ENCODE measurements around the gene NCKIPSD.

NCKIPSD gene

DNA sequence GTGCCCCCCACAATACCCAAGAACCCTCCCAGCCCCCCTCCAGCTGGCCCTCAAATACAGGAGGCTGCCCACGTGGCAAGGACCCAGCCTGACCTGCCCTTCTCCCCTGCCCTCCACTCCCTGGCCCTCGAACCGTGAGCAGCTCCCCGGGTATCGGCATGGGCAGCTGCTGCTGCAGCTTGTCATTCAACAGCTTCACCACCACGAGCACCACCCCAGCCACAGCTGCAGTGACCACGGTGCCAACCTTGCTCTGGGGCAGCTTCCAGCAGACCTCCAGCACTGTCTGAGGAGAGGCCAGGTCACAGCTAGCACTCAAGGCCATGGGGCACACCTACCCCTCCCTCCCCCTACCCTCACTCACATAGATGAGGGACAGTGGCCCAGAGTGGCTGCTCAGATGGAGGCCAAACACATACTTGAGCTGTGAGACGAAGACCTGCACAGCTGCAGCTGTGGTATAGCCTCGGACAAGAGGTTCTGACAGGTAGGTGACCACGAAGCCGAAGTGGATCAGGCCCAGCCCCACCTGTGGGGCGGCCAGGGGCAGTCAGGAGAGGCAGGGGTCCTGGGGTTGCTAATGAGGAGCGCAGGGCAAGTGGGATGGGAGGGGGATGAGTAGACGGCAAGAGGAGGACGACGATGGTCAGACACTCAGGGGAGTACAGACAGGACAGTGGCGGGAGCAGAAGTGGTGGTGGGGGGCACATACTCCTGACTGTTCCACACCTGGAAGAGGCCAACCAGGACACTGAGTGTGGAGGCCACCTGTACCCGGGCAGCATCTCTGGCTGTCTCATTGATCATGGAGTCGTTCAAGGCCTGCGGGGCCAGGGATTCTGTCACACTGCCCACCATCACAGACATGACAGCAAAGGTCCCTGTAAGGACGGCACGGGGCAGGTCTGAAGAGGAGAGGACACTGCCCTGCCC is 53.9 kb downstream of the NCKIPSD start:
- no peaks in the 10 kb centered on the region for H3K36me3 ChIP-seq (replicated peaks; ENCODE audit: insufficient read depth, low read length)
- H2AFZ ChIP-seq (ENCODE audit: low read length): no peak overlapping the region
- H3K9ac ChIP-seq (ENCODE audit: low read length): no peak overlapping the region
- no peaks in the 10 kb centered on the region for H3K9me2 ChIP-seq (replicated peaks; ENCODE audit: insufficient read depth, low read length)
- no peak overlapping the region for H3K4me3 ChIP-seq (ENCODE audit: low read length)
- peaks cover 12% of the 10 kb centered on the region; the same call in 1 of the 2 replicates for H3K4me1 ChIP-seq (ENCODE audit: low read length)
- H3K27me3 ChIP-seq (replicated peaks; ENCODE audit: insufficient read depth, low read length): no peaks in the 10 kb centered on the region
- no peaks in the 10 kb centered on the region for H3K9me3 ChIP-seq (replicated peaks; ENCODE audit: insufficient read depth, low read length)
- H4K20me1 ChIP-seq (ENCODE audit: insufficient read depth, low read length): no peaks in the 10 kb centered on the region
- H3K79me2 ChIP-seq (ENCODE audit: low read length): no peaks in the 10 kb centered on the region
- no peaks in the 10 kb centered on the region for H3F3A ChIP-seq (ENCODE audit: insufficient read depth, low read length)
- TF ChIP-seq EZH2 (optimal IDR thresholded peaks at IDR 0.05; ENCODE audit: low read depth, low read length): no peak
- TF ChIP-seq, protein P1, sequence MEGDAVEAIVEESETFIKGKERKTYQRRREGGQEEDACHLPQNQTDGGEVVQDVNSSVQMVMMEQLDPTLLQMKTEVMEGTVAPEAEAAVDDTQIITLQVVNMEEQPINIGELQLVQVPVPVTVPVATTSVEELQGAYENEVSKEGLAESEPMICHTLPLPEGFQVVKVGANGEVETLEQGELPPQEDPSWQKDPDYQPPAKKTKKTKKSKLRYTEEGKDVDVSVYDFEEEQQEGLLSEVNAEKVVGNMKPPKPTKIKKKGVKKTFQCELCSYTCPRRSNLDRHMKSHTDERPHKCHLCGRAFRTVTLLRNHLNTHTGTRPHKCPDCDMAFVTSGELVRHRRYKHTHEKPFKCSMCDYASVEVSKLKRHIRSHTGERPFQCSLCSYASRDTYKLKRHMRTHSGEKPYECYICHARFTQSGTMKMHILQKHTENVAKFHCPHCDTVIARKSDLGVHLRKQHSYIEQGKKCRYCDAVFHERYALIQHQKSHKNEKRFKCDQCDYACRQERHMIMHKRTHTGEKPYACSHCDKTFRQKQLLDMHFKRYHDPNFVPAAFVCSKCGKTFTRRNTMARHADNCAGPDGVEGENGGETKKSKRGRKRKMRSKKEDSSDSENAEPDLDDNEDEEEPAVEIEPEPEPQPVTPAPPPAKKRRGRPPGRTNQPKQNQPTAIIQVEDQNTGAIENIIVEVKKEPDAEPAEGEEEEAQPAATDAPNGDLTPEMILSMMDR (IDR thresholded peaks at IDR 0.05; ENCODE audit: low read length): no peak
- no peak for TF ChIP-seq EZH2phosphoT487 (IDR thresholded peaks at IDR 0.05; ENCODE audit: low read length)
- H3K27ac ChIP-seq (ENCODE audit: low read length): no peak overlapping the region
- no peak overlapping the region for H3K4me2 ChIP-seq (ENCODE audit: low read depth, low read length)
- DNase-seq: no peak

GRCh38 chr3:48630833-48631232 is 54.9 kb downstream of the NCKIPSD start:
- Histone ChIP-seq H4K20me1 (ENCODE audit: insufficient read depth, low read length) (no peaks in the 10 kb centered on the region), H3F3A (ENCODE audit: insufficient read depth, low read length) (no peaks in the 10 kb centered on the region), H3K9me3 (replicated peaks; ENCODE audit: insufficient read depth, low read length) (no peaks in the 10 kb centered on the region), H3K27me3 (replicated peaks; ENCODE audit: insufficient read depth, low read length) (no peaks in the 10 kb centered on the region), H3K9me2 (replicated peaks; ENCODE audit: insufficient read depth, low read length) (no peaks in the 10 kb centered on the region), H3K27ac (ENCODE audit: low read length) (no peak overlapping the region), H3K36me3 (replicated peaks; ENCODE audit: insufficient read depth, low read length) (no peaks in the 10 kb centered on the region), H3K4me2 (ENCODE audit: low read depth, low read length) (no peak overlapping the region), H2AFZ (ENCODE audit: low read length) (no peak overlapping the region), H3K79me2 (ENCODE audit: low read length) (no peaks in the 10 kb centered on the region), H3K4me3 (ENCODE audit: low read length) (no peak overlapping the region), H3K4me1 (ENCODE audit: low read length) (0 out of 2 replicates have a peak, but pooled peaks cover 5% of the 10 kb centered on the region), H3K9ac (ENCODE audit: low read length) (no peak overlapping the region)
- no peak for DNase-seq
- TF ChIP-seq, protein P1 (IDR thresholded peaks at IDR 0.05; ENCODE audit: low read length): no peak
- TF ChIP-seq EZH2 (optimal IDR thresholded peaks at IDR 0.05; ENCODE audit: low read depth, low read length) (no peak), EZH2phosphoT487 (IDR thresholded peaks at IDR 0.05; ENCODE audit: low read length) (no peak)

GRCh38 chr3:48630407-48630806 is 55.3 kb downstream of the NCKIPSD start:
- DNase-seq: no peak
- Histone ChIP-seq H3K36me3 (replicated peaks; ENCODE audit: insufficient read depth, low read length) (no peaks in the 10 kb centered on the region), H4K20me1 (ENCODE audit: insufficient read depth, low read length) (no peaks in the 10 kb centered on the region), H3K9me3 (replicated peaks; ENCODE audit: insufficient read depth, low read length) (no peaks in the 10 kb centered on the region), H3K79me2 (ENCODE audit: low read length) (no peaks in the 10 kb centered on the region), H3K4me2 (ENCODE audit: low read depth, low read length) (no peak overlapping the region), H3K4me3 (ENCODE audit: low read length) (no peak overlapping the region), H3F3A (ENCODE audit: insufficient read depth, low read length) (no peaks in the 10 kb centered on the region), H3K9ac (ENCODE audit: low read length) (no peak overlapping the region), H3K27me3 (replicated peaks; ENCODE audit: insufficient read depth, low read length) (no peaks in the 10 kb centered on the region), H3K4me1 (ENCODE audit: low read length) (0 out of 2 replicates have a peak, but pooled peaks cover 5% of the 10 kb centered on the region), H2AFZ (ENCODE audit: low read length) (no peak overlapping the region), H3K27ac (ENCODE audit: low read length) (no peak overlapping the region), H3K9me2 (replicated peaks; ENCODE audit: insufficient read depth, low read length) (no peaks in the 10 kb centered on the region)
- TF ChIP-seq EZH2phosphoT487 (IDR thresholded peaks at IDR 0.05; ENCODE audit: low read length): no peak
- TF ChIP-seq, protein P1 (IDR thresholded peaks at IDR 0.05; ENCODE audit: low read length): no peak
- TF ChIP-seq EZH2 (optimal IDR thresholded peaks at IDR 0.05; ENCODE audit: low read depth, low read length): no peak
